Right lobe of liver (tissue), 4 donors: ENCODE results near the gene HECTD3.

Experiments used
- CTCF ChIP-seq, 4 donors: fragments of 200-600 bp in 3 of 4; fragments of 450-650 bp in 1 of 4; IDR thresholded peaks; one replicate each; pipeline versions ENCODE4 v1.5.1 to v1.8.0; 2016 to 2022; ENCODE audit warnings: antibody characterized with exemption in 4 of 4, mild to moderate bottlenecking in 2 of 4
- POLR2A ChIP-seq: fragments of 450-650 bp; IDR thresholded peaks from one replicate; pipeline ENCODE4 v1.6.1; 2017; ENCODE audit warnings: antibody characterized with exemption, mild to moderate bottlenecking
- donor health status: DM: no; HTN: no; CAD: no.
- donor health status: DM: no; HTN: no; CAD: no.
- donor health status: DM: no; HTN: yes; CAD: no.

- TF ChIP-seq CTCF (IDR thresholded peaks at IDR 0.05) (no peak), POLR2A (no peak)
Observed at GRCh38 chr1:45032837-45033236, 21.7 kb upstream of the HECTD3 start.
